Measurements from ENCODE around the gene SLFN13. TPM values are rescaled to one million over a fixed set of nuclear protein-coding genes. Genes with fewer than 3 reads are reported as not detected.
A peak's percentile ranks its signal among the peaks of the same experiment; 100 is the strongest.
"Not testable (repeated sequence)": the region's sequence is repeated elsewhere in the genome, so short reads cannot be mapped to it uniquely, and the experiment has no call there.

Gene SLFN13
- total RNA-seq, 1 experiment from 2014 or later: 38.5 TPM

GRCh38 chr17:35467824-35468223 lies 19.3 kb upstream of the SLFN13 start:
- H3K4me2 ChIP-seq: no peak overlapping the region
- POLR2A ChIA-PET (ENCODE audit: unreplicated experiment): no interaction called here
- H3K36me3 ChIP-seq (ENCODE audit: low read depth): no peaks in the 10 kb centered on the region
- no peaks in the 10 kb centered on the region for H3K4me1 ChIP-seq (replicated peaks; ENCODE audit: insufficient read depth)
- no peaks in the 10 kb centered on the region for H3K9me3 ChIP-seq (ENCODE audit: insufficient read depth, low read depth)
- intact Hi-C loops (cut with micrococcal nuclease; ENCODE audit: unreplicated experiment): loop anchor here (10.0 kb wide), 1 partner anchor 93 kb away; the partner anchor contains the start of gene SLFN11
- no peak overlapping the region for H3K27ac ChIP-seq
- CTCF ChIA-PET: no interaction called here
- no peaks in the 10 kb centered on the region for H3K79me2 ChIP-seq (ENCODE audit: low read depth)
- H3K4me3 ChIP-seq: no peak overlapping the region
- no peaks in the 10 kb centered on the region for H4K20me1 ChIP-seq (ENCODE audit: insufficient read depth)
- no peak overlapping the region for H2AFZ ChIP-seq
- H3F3A ChIP-seq (ENCODE audit: insufficient read depth, low read depth): no peaks in the 10 kb centered on the region
- no peak for TF ChIP-seq CTCF (conservative IDR thresholded peaks at IDR 0.05)
- no peak for TF ChIP-seq EZH2 (IDR thresholded peaks at IDR 0.05; ENCODE audit: low read depth)
- H3K27me3 ChIP-seq (ENCODE audit: insufficient read depth, low read depth): peaks cover 27% of the 10 kb centered on the region; the same call in 1 of the 2 replicates
- no TSS peak for BruUV-seq (replicated peaks)
- no peak for DNase-seq
- H3K9me2 ChIP-seq (ENCODE audit: insufficient read depth): no peaks in the 10 kb centered on the region

- BruUV-seq (replicated peaks): no TSS peak
Observed at GRCh38 chr17:35460354-35460851, 11.8 kb upstream of the SLFN13 start.

GRCh38 chr17:35454035-35454434 lies 5.5 kb upstream of the SLFN13 start:
- H2AFZ ChIP-seq; DNase-seq; H3K4me2 ChIP-seq; intact Hi-C loops (cut with micrococcal nuclease; ENCODE audit: unreplicated experiment); H3K4me3 ChIP-seq; H3K9me3 ChIP-seq (ENCODE audit: insufficient read depth, low read depth); H3K27me3 ChIP-seq (ENCODE audit: insufficient read depth, low read depth); H3K36me3 ChIP-seq (ENCODE audit: low read depth); H3K27ac ChIP-seq; H3K4me1 ChIP-seq (replicated peaks; ENCODE audit: insufficient read depth); H3K79me2 ChIP-seq (ENCODE audit: low read depth); BruUV-seq (replicated peaks); CTCF ChIA-PET; H3F3A ChIP-seq (ENCODE audit: insufficient read depth, low read depth); H4K20me1 ChIP-seq (ENCODE audit: insufficient read depth); POLR2A ChIA-PET (ENCODE audit: unreplicated experiment); H3K9me2 ChIP-seq (ENCODE audit: insufficient read depth): not testable (repeated sequence)

More at GRCh38 chr17:35460354-35460851, 11.8 kb upstream of the SLFN13 start:
- H3F3A ChIP-seq (ENCODE audit: insufficient read depth, low read depth): no peaks in the 10 kb centered on the region; the same call in 1 of the 2 replicates
- CTCF ChIA-PET: no interaction called here
- no peaks in the 10 kb centered on the region for H4K20me1 ChIP-seq (ENCODE audit: insufficient read depth)
- H3K9me3 ChIP-seq (ENCODE audit: insufficient read depth, low read depth): no peaks in the 10 kb centered on the region; the same call in 1 of the 2 replicates
- no peaks in the 10 kb centered on the region for H3K79me2 ChIP-seq (ENCODE audit: low read depth)
- POLR2A ChIA-PET (ENCODE audit: unreplicated experiment): interaction anchor here (0.6 kb wide), 1 partner anchor 213 kb away, joined by 4 read pairs; no protein-coding TSS in a partner anchor
- H3K4me2 ChIP-seq: peak overlapping the region; percentile 81
- peak; percentile 77 to 83 for DNase-seq
- H3K4me1 ChIP-seq (replicated peaks; ENCODE audit: insufficient read depth): no peaks in the 10 kb centered on the region
- intact Hi-C loops (cut with micrococcal nuclease; ENCODE audit: unreplicated experiment): loop anchor here (10.0 kb wide), 1 partner anchor 86 kb away; the partner anchor contains the start of gene SLFN11
- peaks cover 24% of the 10 kb centered on the region; the same call in 1 of the 2 replicates for H3K27me3 ChIP-seq (ENCODE audit: insufficient read depth, low read depth)
- peak overlapping the region; percentile 47; the same call in 1 of the 2 replicates for H3K4me3 ChIP-seq
- no peak overlapping the region for H3K27ac ChIP-seq
- no peaks in the 10 kb centered on the region for H3K36me3 ChIP-seq (ENCODE audit: low read depth)
- no peaks in the 10 kb centered on the region for H3K9me2 ChIP-seq (ENCODE audit: insufficient read depth)
- TF ChIP-seq EZH2 (IDR thresholded peaks at IDR 0.05; ENCODE audit: low read depth): no peak
- TF ChIP-seq CTCF (conservative IDR thresholded peaks at IDR 0.05): no peak
- peak overlapping the region; percentile 70 for H2AFZ ChIP-seq

GRCh38 chr17:35453171-35453570 lies 4.6 kb upstream of the SLFN13 start:
- no peak overlapping the region for H3K27ac ChIP-seq
- H3K79me2 ChIP-seq (ENCODE audit: low read depth): no peaks in the 10 kb centered on the region
- no TSS peak for BruUV-seq (replicated peaks)
- no peak for DNase-seq
- H2AFZ ChIP-seq: no peak overlapping the region
- intact Hi-C loops (cut with micrococcal nuclease; ENCODE audit: unreplicated experiment): no loop called here
- no peak overlapping the region for H3K4me2 ChIP-seq
- H3K27me3 ChIP-seq (ENCODE audit: insufficient read depth, low read depth): peaks cover 10% of the 10 kb centered on the region
- no peak for TF ChIP-seq CTCF (conservative IDR thresholded peaks at IDR 0.05)
- no peak for TF ChIP-seq EZH2 (IDR thresholded peaks at IDR 0.05; ENCODE audit: low read depth)
- H4K20me1 ChIP-seq (ENCODE audit: insufficient read depth): no peaks in the 10 kb centered on the region
- no peak overlapping the region for H3K4me3 ChIP-seq
- H3F3A ChIP-seq (ENCODE audit: insufficient read depth, low read depth): no peaks in the 10 kb centered on the region
- CTCF ChIA-PET: no interaction called here
- no peaks in the 10 kb centered on the region; the same call in 1 of the 2 replicates for H3K9me3 ChIP-seq (ENCODE audit: insufficient read depth, low read depth)
- H3K36me3 ChIP-seq (ENCODE audit: low read depth): no peaks in the 10 kb centered on the region
- no peaks in the 10 kb centered on the region for H3K4me1 ChIP-seq (replicated peaks; ENCODE audit: insufficient read depth)
- no peaks in the 10 kb centered on the region for H3K9me2 ChIP-seq (ENCODE audit: insufficient read depth)
- POLR2A ChIA-PET (ENCODE audit: unreplicated experiment): no interaction called here

Data from PC-9 (cell line).